Heart left ventricle (tissue), 13 donors: ENCODE data around the gene MCF2L.

Source experiments
- POLR2A ChIP-seq, 2 donors: fragments of 450-650 bp; IDR thresholded peaks; one replicate each; pipeline ENCODE4 v1.6.1; 2017; ENCODE audit warnings: antibody characterized with exemption in 2 of 2, mild to moderate bottlenecking in 2 of 2, moderate library complexity in 2 of 2
- TF ChIP-seq, protein P1 (sequence below), 12 donors: fragments of 200-600 bp; sonication (generic) in 4 of 12; IDR thresholded peaks; one replicate each; pipeline versions ENCODE4 v1.5.0 to v1.8.0; 2018 to 2022; ENCODE audit warnings: antibody characterized with exemption in 12 of 12, mild to moderate bottlenecking in 5 of 12
- donor health status: ischemic (EF 13 %, LVEDD 7.1; RV severe dilation, severe dysfunction).
- donor health status: DM: no; HTN: yes; CAD: no.
- donor health status: DM: no; HTN: no; CAD: no.
- donor health status: ischemic (EF 25% LVEDD 6.9; RV normal size, moderate dysfunction).
- donor health status: ischemic (EF 25% LVEDD 5.7; RV mildly dilated, moderate dysfunction).
- donor health status: ischemic (EF 35%, LVEDD 5.7; RV mildly dilated, moderate dysfunction).
- donor health status: nonischemic (EF 11% LVEDD 7.7; RV severe dilation, severe dysfunction).
- donor health status: DM: yes; HTN: yes; CAD: no.
- donor health status: PGD.
- donor health status: ischemic (EF 29% LVEDD 5.4; RV normal size, mild dysfunction).
- donor health status: nonischemic (EF 23%, LVEDD 6.1; RV moderate dilation, normal function).

DNA sequence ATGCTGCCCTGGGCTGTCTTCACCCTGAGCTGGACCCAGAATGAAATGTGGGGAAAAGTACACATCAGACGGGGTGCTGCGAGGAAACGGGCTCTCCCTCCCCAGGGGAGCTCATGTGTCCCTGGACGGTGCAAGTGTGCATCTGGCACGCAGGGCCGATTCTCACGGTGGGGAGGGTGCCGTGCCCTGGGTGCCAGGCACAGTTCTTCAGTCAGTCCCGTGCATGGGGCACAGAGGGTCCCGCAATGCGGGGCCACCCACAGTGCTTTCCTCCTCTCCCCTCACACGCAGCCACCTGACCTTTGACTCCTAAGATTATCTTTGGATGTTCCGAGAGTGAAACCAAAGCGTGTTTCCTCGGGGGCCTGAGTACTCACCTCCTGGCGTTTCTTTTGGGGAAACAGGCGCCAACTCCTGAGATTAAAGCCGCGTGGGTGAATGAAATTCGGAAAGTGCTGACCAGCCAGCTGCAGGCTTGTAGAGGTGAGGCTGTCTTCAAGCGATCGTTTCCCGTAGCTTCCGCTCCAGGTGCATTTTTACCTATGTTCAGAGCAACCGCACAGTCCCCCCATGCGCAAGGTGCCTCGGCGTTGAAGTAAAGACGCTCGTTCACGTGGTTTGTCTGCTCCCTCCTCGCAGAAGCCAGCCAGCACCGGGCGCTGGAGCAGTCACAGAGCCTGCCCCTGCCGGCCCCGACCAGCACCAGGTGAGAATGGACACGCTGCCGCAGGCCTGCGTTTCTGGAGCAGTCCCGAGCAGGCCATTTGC lies 119.1 kb downstream of the MCF2L start:
- TF ChIP-seq POLR2A (IDR thresholded peaks at IDR 0.05) = no peak
- TF ChIP-seq, protein P1, sequence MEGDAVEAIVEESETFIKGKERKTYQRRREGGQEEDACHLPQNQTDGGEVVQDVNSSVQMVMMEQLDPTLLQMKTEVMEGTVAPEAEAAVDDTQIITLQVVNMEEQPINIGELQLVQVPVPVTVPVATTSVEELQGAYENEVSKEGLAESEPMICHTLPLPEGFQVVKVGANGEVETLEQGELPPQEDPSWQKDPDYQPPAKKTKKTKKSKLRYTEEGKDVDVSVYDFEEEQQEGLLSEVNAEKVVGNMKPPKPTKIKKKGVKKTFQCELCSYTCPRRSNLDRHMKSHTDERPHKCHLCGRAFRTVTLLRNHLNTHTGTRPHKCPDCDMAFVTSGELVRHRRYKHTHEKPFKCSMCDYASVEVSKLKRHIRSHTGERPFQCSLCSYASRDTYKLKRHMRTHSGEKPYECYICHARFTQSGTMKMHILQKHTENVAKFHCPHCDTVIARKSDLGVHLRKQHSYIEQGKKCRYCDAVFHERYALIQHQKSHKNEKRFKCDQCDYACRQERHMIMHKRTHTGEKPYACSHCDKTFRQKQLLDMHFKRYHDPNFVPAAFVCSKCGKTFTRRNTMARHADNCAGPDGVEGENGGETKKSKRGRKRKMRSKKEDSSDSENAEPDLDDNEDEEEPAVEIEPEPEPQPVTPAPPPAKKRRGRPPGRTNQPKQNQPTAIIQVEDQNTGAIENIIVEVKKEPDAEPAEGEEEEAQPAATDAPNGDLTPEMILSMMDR (IDR thresholded peaks at IDR 0.05) = no peak
